ENCODE measurements around the gene MTRF1L. TPM values are rescaled to one million over a fixed set of nuclear protein-coding genes. Genes with fewer than 3 reads are reported as not detected.

Gene MTRF1L, protein sequence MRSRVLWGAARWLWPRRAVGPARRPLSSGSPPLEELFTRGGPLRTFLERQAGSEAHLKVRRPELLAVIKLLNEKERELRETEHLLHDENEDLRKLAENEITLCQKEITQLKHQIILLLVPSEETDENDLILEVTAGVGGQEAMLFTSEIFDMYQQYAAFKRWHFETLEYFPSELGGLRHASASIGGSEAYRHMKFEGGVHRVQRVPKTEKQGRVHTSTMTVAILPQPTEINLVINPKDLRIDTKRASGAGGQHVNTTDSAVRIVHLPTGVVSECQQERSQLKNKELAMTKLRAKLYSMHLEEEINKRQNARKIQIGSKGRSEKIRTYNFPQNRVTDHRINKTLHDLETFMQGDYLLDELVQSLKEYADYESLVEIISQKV
- total RNA-seq: 10.1 and 10.9 TPM in 2 replicates

DNA sequence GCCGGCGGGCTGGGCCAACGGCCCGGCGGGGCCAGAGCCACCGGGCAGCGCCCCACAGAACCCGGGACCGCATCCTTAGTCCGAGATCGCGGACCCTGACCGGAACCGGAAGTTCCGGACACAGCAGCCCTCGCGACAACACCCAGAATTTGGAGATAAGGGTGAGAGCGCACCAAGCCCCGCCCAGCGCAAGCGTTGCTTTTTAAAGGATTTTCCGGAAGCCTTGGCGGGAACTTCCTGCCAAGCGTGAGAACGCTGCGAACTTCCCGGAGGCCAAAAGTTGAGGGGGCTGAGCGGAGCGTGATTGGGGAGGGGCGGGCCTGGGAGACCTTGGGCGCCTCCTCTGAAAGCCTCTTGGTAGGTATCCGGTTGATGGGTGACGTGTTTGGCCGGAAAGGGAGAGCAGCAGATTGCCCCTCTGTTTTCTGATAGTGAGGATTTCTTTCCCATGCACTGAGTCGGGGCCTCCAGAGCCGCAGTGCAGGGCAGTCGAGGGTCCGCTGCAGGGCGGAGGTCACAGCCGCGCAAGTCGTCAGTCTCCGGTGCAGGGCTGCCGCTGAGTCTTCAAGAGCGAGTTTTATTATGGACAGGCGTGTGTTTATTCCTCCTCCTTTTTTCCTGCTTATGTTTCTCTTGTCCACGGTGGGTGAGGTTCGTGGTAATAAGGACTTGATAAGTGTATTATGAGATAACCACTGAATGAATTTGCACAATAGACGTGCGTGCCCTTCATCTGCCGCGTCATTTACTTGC, at the start of gene MTRF1L:
MTRF1L (minus strand) TSS at position 97 of the 753 bp plus-strand sequence; CDS start at position 73, 24 bp downstream.

DNA sequence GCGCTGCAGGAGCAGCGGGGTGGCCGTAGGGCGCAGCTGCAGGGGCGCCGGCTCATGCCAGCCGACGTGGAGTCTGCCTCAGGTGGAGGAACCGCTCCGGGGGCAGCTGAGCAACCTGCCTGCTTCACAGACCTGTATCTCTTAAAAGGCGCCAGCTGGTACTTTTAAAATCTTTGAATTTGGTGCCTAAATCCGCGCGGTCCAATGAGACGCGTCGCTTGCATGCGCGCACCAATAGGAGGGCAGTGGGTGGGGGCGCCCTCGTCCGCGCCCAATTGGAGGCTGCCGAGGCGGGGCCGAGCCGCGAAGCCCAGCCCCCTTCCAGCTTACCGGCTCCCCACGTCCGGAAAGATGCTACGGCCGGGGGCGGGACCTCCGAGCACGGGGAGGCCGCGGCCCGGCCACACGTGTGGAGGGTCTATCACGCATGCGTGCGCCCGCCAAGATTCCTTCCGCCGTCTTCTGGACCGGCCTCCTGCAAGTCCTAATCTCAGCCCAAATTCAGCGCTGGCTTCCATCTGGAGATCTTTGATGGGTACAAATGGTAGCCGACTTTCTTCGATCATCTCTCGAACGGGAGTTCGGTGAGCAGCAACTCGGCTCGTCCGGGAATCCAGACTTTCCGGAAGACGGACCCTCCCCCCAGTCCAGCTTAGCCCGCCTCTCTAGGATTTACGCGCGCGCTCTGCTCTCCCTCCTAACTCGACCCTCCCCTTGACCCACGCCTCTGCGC, 19.4 kb downstream of the MTRF1L start, which contains the start of gene FBXO5:
FBXO5 (minus strand) TSS at position 138 of the 733 bp plus-strand sequence; CDS start at position 56, 82 bp downstream.

Other genes with a start within 250 kb of the MTRF1L start
- 1.7 and 2.9 TPM in 2 replicates for gene FBXO5, start 19.7 kb downstream of the MTRF1L start, total RNA-seq
- gene RGS17, start 128.6 kb upstream of the MTRF1L start, total RNA-seq: 3.4 and 3.6 TPM in 2 replicates